AG10803 (cell line): ENCODE data around the gene CCL7.

Source experiments
- DNase-seq: peaks from one replicate; pipeline ENCODE4 v3.0.0; 2010; ENCODE audit warnings: low read depth
- H3K4me3 ChIP-seq: 2 replicates; pipeline ENCODE4 v1.5.1; 2011; ENCODE audit warnings: mild to moderate bottlenecking, low read length, control low read depth
- TF ChIP-seq, protein P1 (sequence below): conservative IDR thresholded peaks from 2 replicates; pipeline ENCODE4 v1.5.1; 2011; ENCODE audit warnings: mild to moderate bottlenecking, low read length, control low read depth, inconsistent platforms

The CCL7 gene

DNA sequence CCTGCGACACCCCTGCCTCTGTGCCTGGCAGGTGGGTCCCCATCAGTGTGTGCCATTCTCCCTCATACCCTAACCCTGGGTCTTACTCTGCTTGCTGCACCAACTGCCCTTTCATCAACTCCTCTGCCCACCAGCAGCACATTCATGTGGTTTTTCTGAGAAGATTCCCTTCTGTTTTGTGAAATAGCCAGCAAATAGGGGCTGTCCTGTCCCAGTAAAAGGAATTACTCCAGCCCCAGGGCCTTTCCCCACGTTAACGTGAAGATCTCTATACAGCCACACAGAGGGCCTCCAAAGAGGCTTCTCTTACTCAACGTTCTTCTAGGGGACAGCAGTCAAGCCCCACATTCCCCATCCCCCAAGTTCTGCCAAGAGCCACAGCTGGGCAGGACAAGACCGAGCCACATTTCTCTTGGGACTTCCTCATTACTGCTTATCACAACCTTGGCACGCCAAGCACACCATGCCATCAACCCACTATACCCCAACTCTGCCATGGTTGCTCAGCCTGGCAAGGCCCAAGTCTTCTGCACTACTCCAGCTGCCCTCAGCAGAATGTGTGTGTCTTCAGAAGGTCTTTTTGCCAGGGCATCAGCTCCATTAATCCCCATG, 33.6 kb upstream of the CCL7 start:
- no peak overlapping the region for H3K4me3 ChIP-seq
- TF ChIP-seq, protein P1, sequence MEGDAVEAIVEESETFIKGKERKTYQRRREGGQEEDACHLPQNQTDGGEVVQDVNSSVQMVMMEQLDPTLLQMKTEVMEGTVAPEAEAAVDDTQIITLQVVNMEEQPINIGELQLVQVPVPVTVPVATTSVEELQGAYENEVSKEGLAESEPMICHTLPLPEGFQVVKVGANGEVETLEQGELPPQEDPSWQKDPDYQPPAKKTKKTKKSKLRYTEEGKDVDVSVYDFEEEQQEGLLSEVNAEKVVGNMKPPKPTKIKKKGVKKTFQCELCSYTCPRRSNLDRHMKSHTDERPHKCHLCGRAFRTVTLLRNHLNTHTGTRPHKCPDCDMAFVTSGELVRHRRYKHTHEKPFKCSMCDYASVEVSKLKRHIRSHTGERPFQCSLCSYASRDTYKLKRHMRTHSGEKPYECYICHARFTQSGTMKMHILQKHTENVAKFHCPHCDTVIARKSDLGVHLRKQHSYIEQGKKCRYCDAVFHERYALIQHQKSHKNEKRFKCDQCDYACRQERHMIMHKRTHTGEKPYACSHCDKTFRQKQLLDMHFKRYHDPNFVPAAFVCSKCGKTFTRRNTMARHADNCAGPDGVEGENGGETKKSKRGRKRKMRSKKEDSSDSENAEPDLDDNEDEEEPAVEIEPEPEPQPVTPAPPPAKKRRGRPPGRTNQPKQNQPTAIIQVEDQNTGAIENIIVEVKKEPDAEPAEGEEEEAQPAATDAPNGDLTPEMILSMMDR = no peak
- DNase-seq = no peak

DNA sequence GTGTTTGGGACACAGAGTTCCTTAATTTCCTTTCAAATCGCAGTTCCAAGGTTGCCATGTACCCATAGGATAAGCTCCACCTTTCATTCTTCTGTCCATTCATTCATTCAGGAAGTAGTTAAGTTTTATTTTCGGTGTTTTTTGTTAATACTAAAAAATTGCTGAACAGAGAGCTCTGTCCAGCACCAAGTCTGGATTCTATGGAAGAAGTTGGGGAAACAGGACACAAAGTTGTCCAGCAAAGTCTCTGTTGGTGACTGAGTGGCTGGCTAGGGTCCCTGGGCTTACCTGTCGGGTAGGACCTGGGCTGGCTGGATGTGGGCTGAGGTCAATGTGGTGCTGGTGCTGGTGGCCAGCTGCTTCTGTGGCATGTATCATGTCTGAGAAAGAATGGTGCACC, 32.6 kb upstream of the CCL7 start:
- H3K4me3 ChIP-seq = no peak overlapping the region
- TF ChIP-seq, protein P1 = no peak
- no peak for DNase-seq

DNA sequence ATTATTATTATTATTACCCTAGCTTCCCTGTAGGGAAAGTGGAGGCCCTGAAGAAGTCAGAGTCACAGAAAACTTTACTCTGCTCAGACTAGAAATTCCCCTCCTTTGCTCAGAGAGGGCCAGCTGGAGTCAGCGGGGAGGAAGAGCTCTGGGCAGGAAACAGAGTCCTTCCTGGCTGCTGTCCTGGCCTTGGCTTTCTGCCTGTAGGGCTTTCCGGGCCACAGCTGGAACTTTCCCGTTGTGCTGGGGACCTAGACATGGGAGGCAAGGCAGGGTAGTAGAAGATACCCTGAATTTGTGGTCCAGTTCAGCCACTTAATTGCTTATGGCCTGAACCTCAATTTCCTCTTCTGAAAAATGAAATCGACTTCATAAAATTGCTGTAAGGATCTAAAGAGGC, 29.0 kb upstream of the CCL7 start:
- DNase-seq = peak; percentile 37
- TF ChIP-seq, protein P1 = no peak
- H3K4me3 ChIP-seq = no peak overlapping the region

DNA sequence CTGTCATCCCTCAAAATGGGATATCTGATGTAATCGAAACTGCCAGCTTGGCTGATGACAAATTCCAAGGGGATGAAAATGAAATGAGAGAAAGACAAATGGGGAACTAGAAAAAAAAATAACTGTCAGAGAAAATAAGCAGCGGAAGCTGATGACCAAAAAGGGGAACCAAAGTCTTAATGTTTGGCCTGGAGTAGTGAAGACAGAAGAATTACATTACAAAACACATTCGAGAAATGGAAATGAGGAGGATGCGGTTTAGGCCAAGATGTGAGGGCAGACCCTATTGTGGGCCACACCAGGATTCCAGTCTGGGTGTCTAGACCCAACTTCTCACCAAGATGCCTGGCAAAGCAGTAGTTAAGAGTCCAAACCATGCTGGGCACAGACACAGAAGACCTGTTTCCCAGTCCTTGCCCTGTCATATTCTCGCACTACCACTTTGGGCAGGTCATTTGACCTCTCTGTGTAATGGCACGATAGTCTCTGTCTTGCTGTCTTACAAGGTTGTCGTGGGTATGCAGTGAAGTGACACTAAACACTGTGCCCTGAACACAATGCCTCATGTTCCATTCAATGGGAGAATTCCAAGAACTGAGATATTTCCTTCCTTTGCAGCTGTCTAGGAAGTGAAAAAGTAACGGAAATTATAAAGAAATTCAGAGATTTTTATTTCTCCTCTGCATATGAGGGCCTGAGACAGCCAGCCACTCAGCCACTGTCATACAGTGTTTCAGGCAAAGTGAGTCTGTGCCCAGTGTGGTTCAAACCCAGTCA, 27.2 kb upstream of the CCL7 start:
- H3K4me3 ChIP-seq = no peak overlapping the region
- TF ChIP-seq, protein P1 = no peak
- DNase-seq = no peak

DNA sequence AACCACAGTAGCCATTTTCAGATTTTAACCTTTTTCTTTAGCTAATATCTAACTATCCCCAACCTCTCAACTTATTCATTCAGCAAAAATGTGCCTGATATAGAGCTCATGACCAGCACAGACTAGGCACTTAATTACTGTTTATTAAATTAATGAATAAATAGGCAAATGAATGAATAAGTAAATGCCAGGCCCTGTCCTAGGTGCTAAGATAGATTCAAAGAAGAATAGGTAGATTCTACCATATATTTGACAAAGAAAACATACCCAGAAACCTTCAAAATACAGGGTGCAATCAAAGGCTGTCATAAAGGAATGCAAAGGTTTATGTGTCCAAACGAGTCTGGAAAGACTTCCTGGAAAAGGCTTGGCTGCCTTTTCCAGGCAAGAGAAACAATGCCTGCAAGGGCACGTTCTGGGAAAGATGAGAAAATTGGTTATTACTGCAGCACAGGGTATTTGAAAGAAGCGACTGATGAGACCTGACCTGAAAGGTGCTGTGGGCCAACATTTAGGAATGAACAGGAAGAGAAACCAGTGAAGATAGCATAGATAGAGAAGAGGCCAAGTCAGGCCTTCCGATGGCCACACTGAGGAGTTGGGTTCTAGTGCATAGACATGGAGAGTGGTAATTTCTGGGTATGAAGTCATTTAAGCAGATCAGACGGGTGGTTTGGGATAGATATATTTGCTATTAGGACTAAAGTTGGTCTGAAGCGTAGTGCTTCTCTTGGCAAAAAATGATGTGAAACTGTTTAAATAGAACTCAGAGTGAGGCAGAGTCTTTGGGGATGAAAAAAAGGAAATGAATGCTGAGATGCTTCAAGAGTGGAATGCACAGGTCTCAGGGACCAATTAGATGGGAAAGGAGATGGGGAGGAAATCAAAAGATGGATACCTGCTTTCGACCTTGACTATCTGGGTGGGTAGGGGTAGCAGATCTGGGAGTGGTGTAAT, 26.4 kb upstream of the CCL7 start:
- H3K4me3 ChIP-seq = no peak overlapping the region
- DNase-seq = no peak
- TF ChIP-seq, protein P1 = no peak

DNA sequence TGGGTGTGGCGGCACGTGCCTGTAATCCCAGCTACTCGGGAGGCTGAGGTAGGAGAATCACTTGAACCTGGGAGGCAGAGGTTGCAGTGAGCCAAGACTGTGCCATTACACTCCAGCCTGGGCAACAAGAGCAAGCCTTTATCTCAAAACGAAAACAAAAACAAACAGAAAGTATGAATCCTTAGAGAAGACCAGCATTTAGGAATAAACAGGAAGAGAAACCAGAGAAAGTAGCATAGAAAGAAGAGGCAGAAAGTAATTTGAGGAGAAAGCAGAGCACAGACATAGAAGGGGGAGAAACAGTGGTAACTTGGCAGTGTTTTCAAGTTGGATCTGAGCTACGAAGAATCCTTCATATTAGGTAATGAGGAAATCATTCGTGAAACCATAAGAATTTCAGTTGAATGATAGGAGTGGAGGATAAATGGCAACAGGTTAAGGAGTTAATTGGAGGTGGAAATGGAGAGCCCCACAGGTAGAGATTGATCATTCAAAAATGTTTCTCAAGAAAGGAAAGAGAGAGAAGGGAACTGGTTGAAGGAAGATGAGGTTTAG, 24.6 kb upstream of the CCL7 start:
- no peak overlapping the region for H3K4me3 ChIP-seq
- TF ChIP-seq, protein P1 = no peak
- DNase-seq = no peak
